Heart right ventricle (tissue), 16 donors: ENCODE data around the gene PMEPA1. TPM values are rescaled to one million over a fixed set of nuclear protein-coding genes. Genes with fewer than 3 reads are reported as not detected.

Experiments
- ATAC-seq, 8 donors: fragments of 200-7000 bp; cut with Tn5 transposase; one replicate each; pipeline ENCODE4 v1.9.1; 2020; ENCODE audit warnings: mild to moderate bottlenecking in 8 of 8, moderate library complexity in 8 of 8, moderate number of reproducible peaks in 1 of 8
- DNase-seq, 2 donors: peaks; one replicate each; pipeline ENCODE4 v3.0.0-alpha.2; 2020
- H3K27ac ChIP-seq, 10 donors: fragments of 200-600 bp; sonication (generic) in 2 of 10; one replicate each; pipeline versions ENCODE4 v1.5.0 to v1.8.0; 2020 to 2022; ENCODE audit warnings: mild to moderate bottlenecking in 3 of 10
- H3K27me3 ChIP-seq, 7 donors: fragments of 200-600 bp; one replicate each; pipeline ENCODE4 v1.8.0; 2021 to 2022; ENCODE audit warnings: mild to moderate bottlenecking in 2 of 7
- H3K36me3 ChIP-seq, 9 donors: fragments of 200-600 bp; sonication (generic) in 1 of 9; one replicate each; pipeline versions ENCODE4 v1.5.0 to v1.8.0; 2020 to 2022; ENCODE audit warnings: mild to moderate bottlenecking in 2 of 9
- H3K4me1 ChIP-seq, 9 donors: fragments of 200-600 bp; sonication (generic) in 1 of 9; one replicate each; pipeline versions ENCODE4 v1.5.0 to v1.8.0; 2020 to 2022; ENCODE audit warnings: mild to moderate bottlenecking in 4 of 9
- H3K4me3 ChIP-seq, 10 donors: fragments of 200-600 bp; sonication (generic) in 2 of 10; one replicate each; pipeline versions ENCODE4 v1.5.0 to v1.8.0; 2020 to 2022; ENCODE audit warnings: mild to moderate bottlenecking in 7 of 10, moderate library complexity in 2 of 10
- H3K9me3 ChIP-seq, 11 donors: fragments of 200-600 bp in 10 of 11; sonication (generic) in 2 of 11; one replicate each; pipeline versions ENCODE4 v1.5.0 to v1.8.0; 2013 to 2022; ENCODE audit warnings: mild to moderate bottlenecking in 2 of 11, control low read depth in 1 of 11, moderate library complexity in 1 of 11
- CTCF ChIP-seq, 9 donors: fragments of 200-600 bp; sonication (generic) in 2 of 9; IDR thresholded peaks; one replicate each; pipeline versions ENCODE4 v1.5.0 to v1.8.0; 2021 to 2022; ENCODE audit warnings: antibody characterized with exemption in 9 of 9, mild to moderate bottlenecking in 5 of 9, moderate library complexity in 1 of 9
- WGBS, 2 donors: extraction: QIAGEN DNeasy Blood & Tissue Kit; methylation state at CpG; one replicate each; pipeline ENCODE4 v1.1.7; 2013; ENCODE audit warnings: inconsistent platforms in 1 of 2; 5-methylcytosine and 5-hydroxymethylcytosine counted together
- intact Hi-C, 10 donors: fragments of 100-400 bp; cut with DNase I; formaldehyde crosslinking; loops; one replicate each; pipeline versions ENCODE4 v1.11.1 to v1.14.2; 2022
- polyA plus RNA-seq, 2 donors: library from polyadenylated mRNA; stranded (reverse); fragments of 200-250 nt; gene quantifications; one replicate each; pipeline ENCODE4 v1.2.3, GENCODE V29; 2013
- total RNA-seq, 10 donors: library from RNA; stranded (reverse); fragmentation: NEBNext Ultra II Directional in 3 of 10; extraction: Animal tissue kit (Norgen Biotek cat#: 25700) in 3 of 10; gene quantifications; one replicate each; pipeline versions ENCODE4 v1.2.1 to v1.2.4, GENCODE V29; 2021 to 2023
- donor health status: Arrhythmogenic right ventricular cardiomyopathy.
- donor health status: ischemic (EF 13 %, LVEDD 7.1; RV severe dilation, severe dysfunction).
- donor health status: healthy with polysubstance abuse.
- donor health status: DM: no; HTN: yes; CAD: no.
- donor health status: DM: no; HTN: no; CAD: no.
- donor health status: ischemic (EF 25% LVEDD 6.9; RV normal size, moderate dysfunction).
- donor health status: ischemic (EF 25% LVEDD 5.7; RV mildly dilated, moderate dysfunction).
- donor health status: healthy.
- donor health status: DM: yes; HTN: yes; CAD: no.
- donor health status: Ischemic cardiomyopathy.
- donor health status: ischemic (EF 35%, LVEDD 5.7; RV mildly dilated, moderate dysfunction).
- donor health status: nonischemic (EF 11% LVEDD 7.7; RV severe dilation, severe dysfunction).
- donor health status: DM: yes; HTN: yes; CAD: no.
- donor health status: PGD.
- donor health status: ischemic (EF 29% LVEDD 5.4; RV normal size, mild dysfunction).
- donor health status: nonischemic (EF 23%, LVEDD 6.1; RV moderate dilation, normal function).

The PMEPA1 gene
- total and polyA plus RNA-seq, 12 donors = 10.5 to 81.8 (median 30.4) TPM

GRCh38 chr20:57689745-57690481 is 19.9 kb downstream of the PMEPA1 start:
- Histone ChIP-seq H3K27ac (no peak overlapping the region), H3K36me3 (peaks cover 0 to 5% (median 0%) of the 10 kb centered on the region in 9 donors), H3K27me3 (no peaks in the 10 kb centered on the region), H3K4me3 (no peak overlapping the region), H3K4me1 (peaks cover 30 to 97% (median 71%) of the 10 kb centered on the region in 9 donors), H3K9me3 (no peaks in the 10 kb centered on the region)
- DNase-seq (no peak), ATAC-seq (no peak)
- no peak for TF ChIP-seq CTCF (IDR thresholded peaks at IDR 0.05)
- WGBS, 2 donors = 89 to 93% methylated on average over 23 of the region's 23 CpGs
- intact Hi-C loops = no loop called here

GRCh38 chr20:57688864-57689263 is 21.0 kb downstream of the PMEPA1 start:
- DNase-seq (peak; percentile 49 to 66), ATAC-seq (peak in 5 of 8 donors; percentile 25 to 36 (median 35))
- Histone ChIP-seq H3K36me3 (peaks cover 0 to 5% (median 0%) of the 10 kb centered on the region in 9 donors), H3K9me3 (no peaks in the 10 kb centered on the region), H3K4me3 (no peak overlapping the region), H3K27ac (no peak overlapping the region), H3K4me1 (peaks cover 32 to 100% (median 71%) of the 10 kb centered on the region in 9 donors), H3K27me3 (no peaks in the 10 kb centered on the region)
- TF ChIP-seq CTCF (IDR thresholded peaks at IDR 0.05) = no peak
- WGBS, 2 donors = 48 to 49% methylated on average over 16 of the region's 16 CpGs
- intact Hi-C loops = no loop called here

- DNase-seq (no peak), ATAC-seq (no peak)
- 87 to 89% methylated on average over 5 of the region's 5 CpGs for WGBS, 2 donors
- TF ChIP-seq CTCF (IDR thresholded peaks at IDR 0.05) = no peak
- intact Hi-C loops = no loop called here
- Histone ChIP-seq H3K27ac (no peak overlapping the region), H3K4me3 (no peak overlapping the region), H3K27me3 (no peaks in the 10 kb centered on the region), H3K4me1 (peaks cover 32 to 98% (median 71%) of the 10 kb centered on the region in 9 donors), H3K36me3 (peaks cover 0 to 5% (median 0%) of the 10 kb centered on the region in 9 donors), H3K9me3 (no peaks in the 10 kb centered on the region)
Observed at GRCh38 chr20:57688295-57688694, 21.5 kb downstream of the PMEPA1 start.

- H3K27ac ChIP-seq = no peak overlapping the region
- WGBS, 2 donors = 92 to 94% methylated on average over 12 of the region's 12 CpGs
- peaks cover 32 to 98% (median 62%) of the 10 kb centered on the region in 9 donors for H3K4me1 ChIP-seq
- no peaks in the 10 kb centered on the region for H3K27me3 ChIP-seq
- no peak overlapping the region for H3K4me3 ChIP-seq
- intact Hi-C loops = no loop called here
- no peaks in the 10 kb centered on the region for H3K9me3 ChIP-seq
- ATAC-seq = no peak
- DNase-seq = no peak
- TF ChIP-seq CTCF (IDR thresholded peaks at IDR 0.05) = no peak
- peaks cover 0 to 5% (median 0%) of the 10 kb centered on the region in 9 donors for H3K36me3 ChIP-seq
Observed at GRCh38 chr20:57686931-57687652, 22.7 kb downstream of the PMEPA1 start.
